Measurements from ENCODE around the gene TMLHE.
"Not testable (repeated sequence)": the region's sequence is repeated elsewhere in the genome, so short reads cannot be mapped to it uniquely, and the experiment has no call there.

Gene TMLHE, protein sequence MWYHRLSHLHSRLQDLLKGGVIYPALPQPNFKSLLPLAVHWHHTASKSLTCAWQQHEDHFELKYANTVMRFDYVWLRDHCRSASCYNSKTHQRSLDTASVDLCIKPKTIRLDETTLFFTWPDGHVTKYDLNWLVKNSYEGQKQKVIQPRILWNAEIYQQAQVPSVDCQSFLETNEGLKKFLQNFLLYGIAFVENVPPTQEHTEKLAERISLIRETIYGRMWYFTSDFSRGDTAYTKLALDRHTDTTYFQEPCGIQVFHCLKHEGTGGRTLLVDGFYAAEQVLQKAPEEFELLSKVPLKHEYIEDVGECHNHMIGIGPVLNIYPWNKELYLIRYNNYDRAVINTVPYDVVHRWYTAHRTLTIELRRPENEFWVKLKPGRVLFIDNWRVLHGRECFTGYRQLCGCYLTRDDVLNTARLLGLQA

GRCh38 chrX:155612312-155613224 lies at the start of gene TMLHE, which contains the start of gene SPRY3:
Gene TMLHE, minus strand, starts transcription at chrX:155612952. Its CDS starts 67,676 bp downstream, at chrX:155545276.
Gene SPRY3, plus strand, starts transcription at chrX:155612586.
- H3K4me3 Mint-ChIP-seq = peak within 1 kb of the TSS; percentile 88
- H3K9me3 Mint-ChIP-seq (ENCODE audit: low read depth) = peaks cover 2% of the 10 kb centered on the region
- H3K4me1 Mint-ChIP-seq (ENCODE audit: low read depth) = peaks cover 35% of the 10 kb centered on the region
- H3K36me3 Mint-ChIP-seq = no peaks in the 10 kb centered on the region
- H3K27ac Mint-ChIP-seq = peak within 1 kb of the TSS; percentile 89
- no peaks in the 10 kb centered on the region for H3K27me3 Mint-ChIP-seq

GRCh38 chrX:155662282-155662681 lies 49.5 kb upstream of the TMLHE start:
- H3K27ac Mint-ChIP-seq = no peak overlapping the region
- H3K4me3 Mint-ChIP-seq = no peak overlapping the region
- peaks cover 12% of the 10 kb centered on the region for H3K36me3 Mint-ChIP-seq
- no peaks in the 10 kb centered on the region for H3K27me3 Mint-ChIP-seq
- peaks cover 8% of the 10 kb centered on the region for H3K9me3 Mint-ChIP-seq (ENCODE audit: low read depth)
- no peaks in the 10 kb centered on the region for H3K4me1 Mint-ChIP-seq (ENCODE audit: low read depth)

DNA sequence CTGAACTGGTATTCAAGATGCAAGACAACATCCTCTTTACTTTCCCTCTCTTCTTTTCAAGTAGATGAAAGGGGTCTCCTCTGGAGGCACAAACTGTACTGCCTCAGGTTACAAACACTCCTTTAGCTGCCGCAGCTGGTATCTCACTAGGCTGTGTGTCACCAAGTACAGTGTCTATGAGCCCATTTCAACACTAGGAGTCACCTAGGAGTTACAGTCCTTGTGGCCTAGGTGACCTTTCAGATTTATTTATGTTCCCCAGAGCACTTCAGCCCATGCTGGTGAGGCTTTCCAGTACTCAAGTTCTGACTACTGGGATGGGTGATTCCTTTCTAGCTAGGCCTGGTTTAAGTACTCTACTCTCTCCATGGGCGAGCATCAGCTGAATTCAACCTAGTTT lies 32.4 kb upstream of the TMLHE start:
- Mint-ChIP-seq H3K9me3 (ENCODE audit: low read depth) (no peaks in the 10 kb centered on the region), H3K4me3 (no peak overlapping the region), H3K4me1 (ENCODE audit: low read depth) (peaks cover 4% of the 10 kb centered on the region), H3K36me3 (no peaks in the 10 kb centered on the region), H3K27ac (no peak overlapping the region), H3K27me3 (no peaks in the 10 kb centered on the region)

- peaks cover 4% of the 10 kb centered on the region for H3K4me1 Mint-ChIP-seq (ENCODE audit: low read depth)
- H3K27me3 Mint-ChIP-seq = no peaks in the 10 kb centered on the region
- no peaks in the 10 kb centered on the region for H3K36me3 Mint-ChIP-seq
- no peak overlapping the region for H3K4me3 Mint-ChIP-seq
- H3K27ac Mint-ChIP-seq = no peak overlapping the region
- H3K9me3 Mint-ChIP-seq (ENCODE audit: low read depth) = no peaks in the 10 kb centered on the region
Observed at GRCh38 chrX:155643240-155643639, 30.5 kb upstream of the TMLHE start.

GRCh38 chrX:155641371-155641770 lies 28.6 kb upstream of the TMLHE start:
- H3K4me1 Mint-ChIP-seq (ENCODE audit: low read depth); H3K27ac Mint-ChIP-seq; H3K36me3 Mint-ChIP-seq; H3K9me3 Mint-ChIP-seq (ENCODE audit: low read depth); H3K27me3 Mint-ChIP-seq: not testable (repeated sequence)
- H3K4me3 Mint-ChIP-seq = peak overlapping the region; percentile 84

- no peaks in the 10 kb centered on the region for H3K36me3 Mint-ChIP-seq
- peaks cover 6% of the 10 kb centered on the region for H3K4me1 Mint-ChIP-seq (ENCODE audit: low read depth)
- H3K9me3 Mint-ChIP-seq (ENCODE audit: low read depth) = no peaks in the 10 kb centered on the region
- no peaks in the 10 kb centered on the region for H3K27me3 Mint-ChIP-seq
- H3K27ac Mint-ChIP-seq = no peak overlapping the region
- no peak overlapping the region for H3K4me3 Mint-ChIP-seq
Observed at GRCh38 chrX:155637714-155638113, 25.0 kb upstream of the TMLHE start.

DNA sequence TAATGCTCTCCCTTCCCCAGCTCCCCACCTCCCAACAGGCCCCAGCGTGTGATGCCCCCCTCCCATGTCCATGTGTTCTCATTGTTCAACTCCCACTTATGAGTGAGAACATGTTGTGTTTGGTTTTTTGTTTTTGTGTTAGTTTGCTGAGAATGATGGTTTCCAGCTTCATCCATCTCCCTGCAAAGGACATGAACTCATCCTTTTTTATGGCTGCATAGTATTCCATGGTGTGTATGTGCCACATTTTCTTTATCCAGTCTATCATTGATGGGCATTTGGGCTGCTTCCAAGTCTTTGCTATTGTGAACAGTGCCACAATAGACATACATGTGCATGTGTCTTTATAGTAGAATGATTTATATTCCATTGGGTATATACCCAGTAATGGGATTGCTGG lies 22.3 kb upstream of the TMLHE start:
- not testable (repeated sequence) for H3K27ac Mint-ChIP-seq; H3K9me3 Mint-ChIP-seq (ENCODE audit: low read depth); H3K4me1 Mint-ChIP-seq (ENCODE audit: low read depth); H3K4me3 Mint-ChIP-seq; H3K36me3 Mint-ChIP-seq; H3K27me3 Mint-ChIP-seq

GRCh38 chrX:155632431-155633100 lies 19.8 kb upstream of the TMLHE start:
- Mint-ChIP-seq H3K9me3 (ENCODE audit: low read depth) (peaks cover 5% of the 10 kb centered on the region), H3K27ac (peak overlapping the region; percentile 22), H3K27me3 (no peaks in the 10 kb centered on the region), H3K36me3 (peaks cover 7% of the 10 kb centered on the region), H3K4me3 (peak overlapping the region; percentile 73), H3K4me1 (ENCODE audit: low read depth) (peaks cover 9% of the 10 kb centered on the region)

- H3K36me3 Mint-ChIP-seq; H3K9me3 Mint-ChIP-seq (ENCODE audit: low read depth); H3K4me3 Mint-ChIP-seq; H3K27ac Mint-ChIP-seq; H3K27me3 Mint-ChIP-seq; H3K4me1 Mint-ChIP-seq (ENCODE audit: low read depth): not testable (repeated sequence)
Observed at GRCh38 chrX:155620110-155620509, 7.4 kb upstream of the TMLHE start.

- no peak overlapping the region for H3K4me3 Mint-ChIP-seq
- H3K9me3 Mint-ChIP-seq (ENCODE audit: low read depth) = no peaks in the 10 kb centered on the region
- no peaks in the 10 kb centered on the region for H3K27me3 Mint-ChIP-seq
- no peaks in the 10 kb centered on the region for H3K36me3 Mint-ChIP-seq
- no peak overlapping the region for H3K27ac Mint-ChIP-seq
- peaks cover 14% of the 10 kb centered on the region for H3K4me1 Mint-ChIP-seq (ENCODE audit: low read depth)
Observed at GRCh38 chrX:155615938-155616337, 3.2 kb upstream of the TMLHE start.

DNA sequence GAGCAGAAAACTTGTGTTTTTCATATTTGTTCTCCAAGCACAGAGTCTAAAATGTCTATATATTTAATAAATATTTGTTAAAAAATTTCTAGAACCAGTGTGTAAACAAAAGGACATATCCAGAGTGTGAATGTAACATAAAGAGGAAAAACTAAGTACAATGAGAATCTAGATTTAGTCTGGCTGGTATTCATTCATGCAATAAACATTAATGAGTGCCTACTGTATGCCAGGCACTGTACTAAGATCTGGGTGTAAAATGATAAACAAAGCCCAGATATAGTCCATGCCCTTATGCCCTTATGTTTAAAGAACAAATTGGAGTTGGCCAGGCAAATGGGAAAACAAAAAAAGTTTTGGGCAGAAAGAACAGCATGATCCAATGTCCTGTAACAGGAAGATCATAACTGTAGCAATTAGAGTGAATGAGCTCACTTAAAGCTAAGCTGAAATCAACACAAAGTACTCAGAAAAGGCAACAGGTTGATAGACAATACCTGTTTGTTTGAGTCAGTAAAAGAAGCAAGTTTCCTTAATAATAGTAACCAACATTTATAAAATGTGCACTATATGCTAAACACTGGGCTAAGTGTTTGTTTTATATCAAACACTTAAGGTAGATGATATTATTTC lies 1.3 kb upstream of the TMLHE start:
- H3K27ac Mint-ChIP-seq = no peak overlapping the region
- H3K27me3 Mint-ChIP-seq = no peaks in the 10 kb centered on the region
- no peak overlapping the region for H3K4me3 Mint-ChIP-seq
- H3K4me1 Mint-ChIP-seq (ENCODE audit: low read depth) = peaks cover 25% of the 10 kb centered on the region
- no peaks in the 10 kb centered on the region for H3K36me3 Mint-ChIP-seq
- H3K9me3 Mint-ChIP-seq (ENCODE audit: low read depth) = no peaks in the 10 kb centered on the region

DNA sequence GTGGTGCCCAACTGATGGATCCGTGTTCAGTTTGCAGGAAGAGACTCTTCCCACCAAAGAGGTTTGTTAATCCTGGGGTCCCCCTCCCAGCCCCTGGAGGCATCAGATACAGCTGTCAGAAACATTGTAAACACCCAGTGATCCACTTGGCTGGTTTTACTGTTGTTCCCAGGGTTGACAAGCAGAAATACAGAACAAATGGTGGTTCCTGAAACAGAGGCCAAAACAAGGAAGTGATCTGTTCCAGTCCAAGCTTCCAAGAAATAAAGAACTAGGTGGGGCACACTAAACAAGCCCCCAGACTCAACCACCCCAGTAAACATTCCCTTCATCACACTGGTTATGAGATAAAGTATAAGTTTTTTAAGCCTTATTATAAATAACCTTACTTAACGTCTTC lies 1.4 kb downstream of the TMLHE start:
- Mint-ChIP-seq H3K4me3 (peak overlapping the region; percentile 88), H3K36me3 (peaks cover 2% of the 10 kb centered on the region), H3K4me1 (ENCODE audit: low read depth) (peaks cover 41% of the 10 kb centered on the region), H3K27ac (no peak overlapping the region), H3K9me3 (ENCODE audit: low read depth) (peaks cover 5% of the 10 kb centered on the region), H3K27me3 (no peaks in the 10 kb centered on the region)

- H3K4me1 Mint-ChIP-seq (ENCODE audit: low read depth) = no peaks in the 10 kb centered on the region
- H3K27ac Mint-ChIP-seq = no peak overlapping the region
- H3K4me3 Mint-ChIP-seq = no peak overlapping the region
- H3K36me3 Mint-ChIP-seq = peaks cover 24% of the 10 kb centered on the region
- no peaks in the 10 kb centered on the region for H3K27me3 Mint-ChIP-seq
- H3K9me3 Mint-ChIP-seq (ENCODE audit: low read depth) = peaks cover 12% of the 10 kb centered on the region
Observed at GRCh38 chrX:155592981-155593380, 19.8 kb downstream of the TMLHE start.

GRCh38 chrX:155592331-155592730 lies 20.4 kb downstream of the TMLHE start:
- Mint-ChIP-seq H3K4me1 (ENCODE audit: low read depth) (no peaks in the 10 kb centered on the region), H3K9me3 (ENCODE audit: low read depth) (peaks cover 12% of the 10 kb centered on the region), H3K36me3 (peaks cover 25% of the 10 kb centered on the region), H3K27ac (no peak overlapping the region), H3K27me3 (no peaks in the 10 kb centered on the region), H3K4me3 (no peak overlapping the region)

Measured in activated naive CD8-positive, alpha-beta T cell (primary cell).